Ecto neural progenitor cell (in vitro differentiated cells): ENCODE measurements around the gene DYNLL1.
"Not testable (repeated sequence)": the region's sequence is repeated elsewhere in the genome, so short reads cannot be mapped to it uniquely, and the experiment has no call there.

Experiments used
- DNase-seq: peaks from one replicate; pipeline ENCODE4 v3.0.0-alpha.2; 2018; ENCODE audit warnings: low spot score

The DYNLL1 gene

DNA sequence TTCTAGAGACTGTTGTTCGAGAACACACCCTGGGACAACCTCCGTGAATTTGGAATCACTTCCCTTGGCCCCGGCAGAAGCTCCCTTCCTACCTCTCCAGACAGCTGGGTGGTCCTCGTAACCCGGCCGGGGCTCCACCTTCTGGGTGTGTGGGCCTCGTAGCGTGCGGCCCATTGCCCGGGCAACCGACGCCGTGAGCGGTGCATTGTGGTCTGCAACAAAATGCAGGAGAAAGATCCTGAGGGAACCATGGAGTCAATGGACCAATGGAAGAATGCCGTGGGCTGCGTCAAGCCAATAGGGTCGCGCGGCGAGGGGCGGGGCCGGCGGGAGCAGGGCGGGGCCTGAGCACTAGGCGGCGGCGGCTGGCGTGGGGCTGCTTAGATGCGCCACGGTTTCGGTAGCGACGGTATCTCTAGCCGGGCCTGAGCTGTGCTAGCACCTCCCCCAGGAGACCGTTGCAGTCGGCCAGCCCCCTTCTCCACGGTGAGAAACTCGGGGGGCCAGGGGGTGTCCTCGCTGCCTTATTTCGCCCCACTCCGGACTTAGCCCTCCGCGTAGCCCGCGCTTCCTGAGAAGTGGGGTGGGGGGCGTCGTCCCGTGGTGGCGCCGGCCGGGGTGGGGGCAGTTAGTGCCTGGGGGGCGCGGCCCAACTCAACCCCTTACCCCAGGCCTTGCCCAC is at the start of gene DYNLL1:
Gene DYNLL1, plus strand, starts transcription at position 383 of the 682 bp plus-strand sequence. CDS start 309 bp downstream, outside the sequence.
- peak; percentile 100 for DNase-seq

DNA sequence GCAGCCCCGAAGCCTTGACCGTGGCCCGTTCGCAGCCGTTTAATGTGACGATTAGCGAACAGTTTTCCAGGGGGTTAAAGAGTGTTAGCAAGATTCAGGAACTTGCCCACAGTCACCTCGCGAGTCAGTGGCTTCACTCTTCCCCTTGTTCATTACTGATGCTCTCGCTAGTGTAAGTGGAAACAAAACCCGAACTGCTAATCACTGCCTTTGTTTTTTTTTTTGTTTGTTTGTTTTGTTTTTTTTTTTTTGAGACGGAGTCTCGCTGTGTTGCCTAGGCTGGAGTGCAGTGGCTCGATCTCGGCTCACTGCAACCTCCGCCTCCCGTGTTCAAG is 49.1 kb upstream of the DYNLL1 start:
- not testable (repeated sequence) for DNase-seq

DNA sequence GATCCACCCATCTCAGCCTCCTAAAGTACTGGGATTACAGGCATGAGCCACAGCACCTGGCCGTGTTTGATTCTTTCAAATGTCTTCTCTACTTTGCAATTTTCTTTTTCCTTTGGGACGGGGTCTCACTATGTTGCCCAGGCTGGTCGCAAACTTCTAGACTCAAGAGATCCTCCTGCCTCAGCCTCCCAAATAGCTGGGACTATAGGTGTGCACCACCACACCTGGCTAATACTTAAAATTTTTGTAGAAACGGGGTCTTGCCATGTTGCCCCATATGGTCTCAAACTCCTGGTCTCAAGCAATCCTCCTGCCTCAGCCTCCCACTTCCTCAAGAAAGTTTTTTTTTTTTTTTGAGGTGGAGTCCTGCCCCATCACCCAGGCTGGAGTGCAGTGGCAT is 47.9 kb upstream of the DYNLL1 start:
- DNase-seq = no peak

DNA sequence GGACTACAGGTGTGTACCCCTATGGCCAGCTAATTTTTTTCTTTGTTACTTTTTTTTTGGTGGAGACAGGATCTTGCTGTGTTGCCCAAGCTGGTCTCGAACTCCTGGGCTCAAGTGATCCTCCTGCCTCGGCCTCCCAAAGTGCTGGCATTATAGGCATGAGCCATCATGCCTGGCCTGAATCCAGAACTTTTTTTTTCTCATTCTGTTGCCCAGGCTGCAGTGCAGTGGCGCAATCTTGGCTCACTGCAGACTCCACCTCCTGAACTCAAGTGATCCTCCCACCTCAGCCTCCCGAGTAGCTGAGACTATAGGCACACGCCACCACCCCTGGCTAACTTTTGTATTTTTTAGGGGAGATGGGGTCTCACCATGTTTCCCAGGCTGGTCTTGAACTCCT is 43.4 kb upstream of the DYNLL1 start:
- DNase-seq = not testable (repeated sequence)

DNA sequence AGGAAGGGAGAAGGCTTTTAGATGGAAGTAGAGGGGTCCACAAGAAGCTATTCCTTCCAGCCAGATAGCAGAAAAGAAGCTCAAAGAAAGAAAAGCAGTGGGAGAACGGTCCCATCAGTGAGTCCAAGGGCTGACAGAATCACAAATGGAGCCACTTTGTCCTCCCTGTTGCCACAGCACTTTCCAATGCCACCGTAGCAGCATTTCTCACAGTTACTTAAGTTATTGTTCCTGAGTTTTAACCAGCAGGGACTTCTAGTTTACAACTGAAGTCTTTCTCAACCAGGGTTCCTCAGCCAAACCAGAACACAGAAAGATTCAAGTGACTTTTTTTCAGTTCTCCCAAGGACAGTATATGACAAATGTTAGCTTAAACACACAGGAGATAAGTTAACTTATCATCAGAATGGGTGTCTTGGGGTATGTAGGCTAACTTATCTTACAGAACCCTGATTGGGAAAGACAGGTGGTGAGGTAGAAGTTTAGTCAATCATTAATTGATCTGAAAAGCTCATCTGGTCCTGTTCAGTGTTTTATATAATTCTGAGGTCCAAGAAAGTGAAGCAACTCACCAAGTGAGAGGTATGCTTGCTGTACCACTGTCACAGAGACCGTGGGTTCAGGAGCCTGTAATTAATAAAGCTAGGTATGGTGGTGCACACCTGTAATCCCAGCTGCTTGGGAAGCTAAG is 42.7 kb upstream of the DYNLL1 start:
- no peak for DNase-seq

DNA sequence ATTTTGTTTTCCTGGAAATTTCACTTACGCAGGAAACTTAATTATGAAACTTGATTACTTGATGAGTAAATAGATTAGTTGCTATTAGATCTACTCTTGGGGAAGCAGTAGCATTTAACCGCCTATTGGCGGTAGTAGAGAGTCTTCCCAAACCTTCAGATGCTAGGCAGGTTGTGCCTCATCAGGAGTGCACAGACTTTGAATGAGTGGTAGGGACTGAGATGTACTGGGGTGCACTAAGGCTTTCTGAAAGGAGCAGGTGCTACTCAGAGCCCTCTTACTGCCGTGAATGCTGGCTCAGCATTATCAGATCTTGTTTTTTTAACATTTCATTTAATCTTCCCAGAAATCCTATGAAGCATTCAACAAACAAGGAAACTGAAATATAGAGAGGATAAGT is 41.9 kb upstream of the DYNLL1 start:
- DNase-seq = no peak

DNA sequence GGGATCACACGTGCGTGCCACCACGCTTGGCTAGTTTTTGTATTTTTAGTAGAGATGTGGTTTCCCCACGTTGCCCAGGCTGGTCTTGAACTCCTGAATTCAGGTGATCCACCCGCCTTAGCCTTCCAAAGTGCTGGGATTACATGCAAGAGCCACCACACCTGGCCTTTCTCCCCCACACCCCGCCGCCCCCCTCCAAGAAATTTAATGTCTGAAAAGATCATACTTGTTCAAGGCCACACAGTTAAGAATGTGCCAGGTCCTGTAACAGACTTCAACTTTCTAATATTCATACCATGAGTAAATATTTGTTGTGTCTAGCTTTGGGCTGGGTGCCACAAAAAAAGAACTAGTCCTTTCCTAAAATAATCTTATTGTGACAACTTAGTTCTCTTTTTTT is 40.6 kb upstream of the DYNLL1 start:
- DNase-seq = no peak

DNA sequence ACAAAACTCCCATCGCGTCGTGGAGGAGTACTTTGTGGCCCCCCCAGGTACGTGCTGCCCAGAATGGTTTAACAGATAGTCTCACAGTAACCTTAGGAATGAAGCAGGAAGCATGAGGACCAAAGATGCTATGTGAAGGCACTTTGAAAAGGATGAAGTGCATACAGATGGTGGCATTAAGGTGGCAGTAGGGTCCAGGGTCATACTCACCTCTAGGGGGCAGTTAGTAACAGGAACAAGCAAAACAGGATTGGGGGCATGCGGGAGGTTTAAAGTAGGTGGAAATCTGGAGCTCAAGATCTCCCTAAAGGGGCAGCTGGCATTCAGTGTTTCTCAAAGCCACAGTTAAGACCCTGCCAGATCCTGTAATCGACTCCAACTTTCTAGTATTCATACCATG is 38.8 kb upstream of the DYNLL1 start:
- DNase-seq = no peak

DNA sequence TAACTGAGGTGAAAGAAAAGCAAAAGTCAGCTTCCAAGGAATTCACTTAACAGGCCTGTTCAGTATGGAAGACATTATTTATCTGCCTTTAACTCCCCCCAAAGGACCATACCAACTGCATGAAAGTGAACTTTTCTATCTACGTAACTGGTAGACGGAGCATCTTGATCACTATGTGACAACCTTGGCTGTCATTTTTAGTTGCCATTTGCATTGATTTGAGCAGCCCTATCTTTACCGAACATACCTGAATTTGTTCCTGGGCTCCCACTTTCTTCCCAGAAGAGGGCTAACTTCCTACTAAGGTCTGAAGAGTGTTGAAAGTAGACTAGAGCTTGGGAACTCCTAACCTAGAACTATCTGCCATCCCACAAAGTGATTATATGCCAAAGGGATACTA is 35.8 kb upstream of the DYNLL1 start:
- no peak for DNase-seq

DNA sequence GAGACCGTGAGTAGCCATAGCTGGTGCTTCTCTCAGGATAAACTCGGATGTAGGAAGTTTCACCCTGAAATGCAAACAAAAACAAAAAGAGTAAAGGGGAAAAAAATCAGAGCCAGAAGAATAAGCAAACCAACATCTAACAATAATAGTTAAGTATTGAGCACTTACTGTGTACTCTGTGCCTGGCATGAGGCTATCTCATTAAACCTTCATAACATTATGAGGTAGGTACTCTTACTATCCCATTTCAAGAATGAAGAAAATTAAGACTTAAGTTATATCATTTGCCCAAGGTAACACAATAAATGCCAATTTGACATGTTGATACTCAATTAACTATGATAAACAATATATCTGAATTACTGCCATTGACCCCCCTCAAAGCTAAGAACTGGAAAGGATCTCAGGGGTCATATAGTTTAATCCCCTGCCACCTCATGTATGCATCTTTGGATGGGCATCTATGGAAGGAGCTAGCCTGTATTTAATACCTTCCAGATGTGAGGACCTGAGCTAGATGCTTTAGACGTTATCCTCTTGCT is 33.7 kb upstream of the DYNLL1 start:
- DNase-seq = no peak

DNA sequence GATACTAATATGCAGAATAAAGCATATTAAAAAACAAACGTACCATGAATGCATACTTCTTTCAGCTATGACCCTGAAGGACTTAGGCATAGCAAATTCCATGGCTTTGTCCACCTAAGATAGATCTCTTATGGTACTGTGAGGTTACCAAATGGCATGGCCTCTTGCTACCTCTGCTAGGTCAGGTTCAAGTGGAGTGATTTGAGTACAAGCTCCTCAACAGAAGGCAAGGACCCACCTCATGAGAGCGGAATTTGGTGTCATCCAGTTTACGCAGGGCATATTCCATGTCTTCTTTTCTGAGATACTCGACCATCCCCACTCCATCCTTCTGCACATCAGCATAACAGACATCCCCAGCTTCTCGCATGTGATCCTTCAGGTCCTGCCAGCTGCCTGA is 32.2 kb upstream of the DYNLL1 start:
- no peak for DNase-seq

DNA sequence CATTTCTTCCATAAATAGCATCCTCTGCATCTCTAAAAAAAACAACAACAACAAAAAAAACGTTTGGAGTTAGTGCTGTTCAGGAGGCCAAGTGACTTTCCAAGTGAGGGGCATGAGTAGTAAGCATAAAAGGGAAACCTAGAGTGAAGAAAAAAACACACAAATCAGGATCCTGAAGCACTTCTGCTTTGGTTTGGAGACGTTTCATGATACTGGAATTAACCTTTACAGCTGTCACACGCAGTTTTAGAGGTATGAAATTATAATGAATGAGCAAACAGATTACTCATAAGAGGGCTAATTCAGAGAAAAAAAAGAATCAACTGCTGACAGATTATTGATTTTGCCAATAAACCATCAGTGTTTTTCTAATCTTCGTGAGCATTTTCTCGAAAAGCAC is 30.2 kb upstream of the DYNLL1 start:
- DNase-seq = no peak

DNA sequence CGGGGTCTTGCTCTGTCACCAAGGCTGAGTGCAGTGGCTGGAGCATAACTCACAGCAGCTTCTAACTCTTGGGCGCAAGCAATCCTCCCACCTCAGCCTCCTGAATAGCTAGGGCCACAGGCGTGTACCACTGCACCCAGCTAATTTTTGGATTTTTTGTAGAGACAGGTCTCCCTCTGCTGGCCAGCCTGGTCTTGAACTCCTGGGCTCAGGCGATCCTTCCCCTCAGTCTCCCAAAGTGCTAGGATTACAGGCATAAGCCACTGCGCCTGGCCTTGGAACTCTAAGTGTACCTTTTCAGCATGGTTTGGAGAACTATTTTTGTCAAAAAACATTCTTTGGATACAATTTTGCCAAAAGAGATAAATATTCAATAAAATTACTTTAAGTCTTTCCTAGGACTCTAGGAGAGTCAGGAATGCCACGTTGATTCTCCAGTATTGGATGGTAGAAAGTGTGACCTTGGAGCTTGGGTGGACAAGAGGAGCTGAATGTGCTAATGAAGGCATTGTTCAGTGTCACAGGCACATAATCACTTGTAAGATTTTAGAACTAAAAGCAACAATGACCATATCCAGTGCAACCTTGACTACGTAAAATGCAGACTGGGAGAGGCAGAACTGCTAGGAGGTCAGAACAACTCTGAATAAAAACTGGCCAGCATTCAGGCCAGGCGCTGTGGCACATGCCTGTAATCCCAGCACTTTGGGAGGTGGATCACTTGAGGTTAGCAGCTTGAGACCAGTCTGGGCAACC is 29.2 kb upstream of the DYNLL1 start:
- peak; percentile 74 for DNase-seq

DNA sequence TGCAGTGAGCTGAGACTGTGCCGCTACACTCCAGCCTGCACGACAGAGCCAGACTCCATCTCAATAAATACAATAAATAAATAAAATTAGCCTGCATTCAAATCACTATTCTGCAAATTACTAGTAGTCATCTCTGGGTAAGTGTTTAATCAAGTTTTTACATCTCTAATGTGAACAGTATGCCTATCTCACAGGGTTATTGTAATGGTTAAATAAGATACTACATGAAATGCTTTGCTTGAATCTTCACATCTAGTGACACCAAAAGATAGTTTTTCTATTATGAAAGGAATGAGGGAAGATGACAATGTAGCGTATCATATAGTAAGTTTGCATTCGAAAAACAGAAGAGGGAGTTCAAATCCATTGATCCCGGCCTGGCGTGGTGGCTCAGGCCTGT is 28.5 kb upstream of the DYNLL1 start:
- no peak for DNase-seq

DNA sequence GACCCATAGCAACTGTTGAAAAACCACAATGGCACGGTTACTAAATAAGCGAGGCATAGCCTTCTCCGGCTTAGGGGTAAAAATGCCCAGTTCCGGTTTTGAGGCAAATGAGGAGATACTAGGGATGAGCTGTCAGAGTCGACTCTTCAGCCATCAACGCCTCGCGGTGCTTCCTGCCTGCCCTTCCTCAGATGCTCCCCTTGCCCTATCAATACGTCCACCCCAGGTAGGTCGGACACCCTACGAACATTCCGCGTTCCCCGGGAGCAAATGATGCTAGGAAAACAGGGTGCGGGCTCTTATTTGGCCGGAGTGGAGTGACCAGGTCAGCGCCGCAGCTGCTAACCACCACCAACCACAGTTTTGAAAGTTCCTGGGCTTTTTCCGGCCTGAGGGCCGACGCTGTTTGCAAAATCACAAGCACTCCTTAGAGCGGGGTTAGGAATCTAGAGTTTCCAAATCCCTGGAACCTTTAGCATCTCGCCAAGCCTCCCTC is 27.5 kb upstream of the DYNLL1 start:
- DNase-seq = peak; percentile 72

DNA sequence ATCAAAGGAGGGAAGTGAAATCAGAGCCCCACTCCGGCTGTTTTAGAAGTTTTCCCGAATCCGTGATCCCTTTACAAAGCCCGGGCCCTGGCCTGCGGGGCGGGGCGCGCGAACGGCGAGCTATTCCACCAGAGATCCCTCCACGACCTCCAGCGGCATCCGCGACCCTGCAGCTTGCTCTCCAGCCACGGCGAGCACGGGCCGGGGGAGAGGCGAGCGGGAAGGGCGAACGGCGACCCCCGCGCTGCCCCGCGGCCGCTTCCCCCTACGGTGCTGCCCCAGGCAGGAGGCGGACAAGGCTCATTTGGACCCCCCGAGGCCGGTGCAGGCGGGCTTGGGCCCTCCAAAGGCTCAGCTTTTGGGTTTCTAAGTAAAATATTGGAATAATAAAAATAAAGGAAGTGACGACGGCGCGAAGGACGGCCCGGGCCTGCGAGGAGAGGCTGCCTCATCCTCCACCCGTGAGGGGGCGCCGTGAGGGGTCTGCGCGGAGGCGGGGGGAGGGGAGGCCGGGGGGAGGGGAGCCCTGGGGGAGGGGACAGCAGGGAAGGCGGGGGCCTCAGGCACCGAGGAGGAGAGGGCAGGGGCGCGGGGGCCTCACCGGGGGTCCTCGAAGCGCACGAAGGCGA is 27.0 kb upstream of the DYNLL1 start:
- no peak for DNase-seq

DNA sequence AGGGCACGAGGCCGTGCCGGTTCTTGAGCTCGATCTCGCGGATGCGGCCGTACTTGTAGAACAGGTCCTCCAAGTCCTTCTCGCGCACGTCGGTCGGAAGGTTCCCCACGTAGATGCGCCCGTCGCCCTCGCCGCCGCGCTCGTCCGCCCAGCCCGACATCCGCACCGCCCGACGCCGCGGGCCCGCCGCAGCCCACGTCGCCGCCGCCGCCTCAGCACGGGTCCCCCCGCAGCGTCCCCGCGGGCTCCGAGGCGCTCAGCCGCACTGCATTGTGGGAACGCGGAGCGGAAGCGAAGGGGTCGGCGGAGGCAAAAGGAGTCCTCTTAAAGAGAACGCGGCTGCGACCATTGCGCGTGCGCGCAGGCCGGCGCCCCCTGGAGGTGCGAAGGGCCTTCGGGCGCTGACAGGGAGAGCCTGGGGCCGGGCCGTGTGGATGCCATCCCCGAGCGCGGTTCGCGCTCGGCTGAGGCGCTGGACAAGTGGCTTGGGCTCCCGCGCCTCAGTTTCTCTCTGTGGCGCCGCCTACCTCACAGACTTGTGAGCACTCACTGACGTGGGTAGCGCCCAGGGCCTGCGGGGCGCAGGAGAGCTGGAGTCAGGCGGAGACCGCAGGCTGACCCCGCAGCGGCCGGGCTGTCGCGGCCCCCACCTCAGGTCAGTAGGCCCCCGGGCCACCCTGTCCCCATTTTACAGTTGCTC is 26.3 kb upstream of the DYNLL1 start, which contains the start of gene SRSF9:
Gene SRSF9, minus strand, starts transcription at position 299 of the 700 bp plus-strand sequence. Its CDS starts 139 bp downstream, at position 160.
- peak; percentile 100 for DNase-seq

DNA sequence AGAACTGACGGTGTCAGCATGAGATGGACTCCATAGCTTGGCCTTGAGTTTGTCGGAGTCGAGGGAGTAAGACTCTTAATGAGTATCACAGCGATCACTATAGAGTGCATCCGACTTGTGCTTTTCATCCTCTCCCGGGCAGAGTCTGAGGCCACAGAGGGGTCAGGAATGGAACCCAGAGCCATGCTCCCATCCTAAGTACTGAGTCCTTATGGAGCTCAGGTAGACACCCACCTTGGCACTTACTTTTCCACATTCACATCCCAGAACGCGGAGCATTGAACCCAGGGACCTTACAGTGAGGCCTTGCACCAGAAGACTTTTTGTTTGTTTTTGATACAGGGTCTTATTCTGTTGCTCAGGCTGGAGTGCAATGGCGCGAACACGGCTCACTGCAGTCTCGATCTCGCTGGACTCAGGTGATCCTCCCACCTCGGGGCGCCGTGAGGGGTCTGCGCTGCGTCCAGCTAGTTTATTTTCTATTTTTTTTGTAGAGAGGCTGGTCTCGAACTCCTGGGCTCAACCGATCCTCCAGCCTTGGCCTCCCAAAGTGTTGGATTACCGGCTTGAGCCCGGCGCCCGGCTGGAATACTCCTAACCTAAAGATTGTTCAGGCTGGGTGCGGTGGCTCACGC is 25.6 kb upstream of the DYNLL1 start:
- no peak for DNase-seq

DNA sequence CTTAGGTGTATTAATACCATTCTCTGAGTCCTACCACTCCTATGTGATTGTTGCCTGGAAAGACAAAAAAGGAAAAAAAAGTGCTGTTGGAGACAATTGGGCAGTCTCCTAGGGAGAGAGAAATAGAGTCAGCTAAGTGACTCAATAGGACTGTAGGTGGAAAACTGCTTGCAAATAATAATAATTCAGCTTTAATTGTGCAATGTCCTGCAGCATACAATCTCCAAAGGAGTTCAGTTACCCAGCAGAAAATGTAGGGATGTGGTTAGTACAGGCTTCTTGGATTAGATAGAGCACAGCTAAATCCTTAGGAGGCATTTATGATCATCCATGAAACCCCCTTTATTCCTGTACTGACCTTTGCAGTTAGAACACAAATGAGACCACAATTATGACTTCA is 23.4 kb upstream of the DYNLL1 start:
- no peak for DNase-seq

DNA sequence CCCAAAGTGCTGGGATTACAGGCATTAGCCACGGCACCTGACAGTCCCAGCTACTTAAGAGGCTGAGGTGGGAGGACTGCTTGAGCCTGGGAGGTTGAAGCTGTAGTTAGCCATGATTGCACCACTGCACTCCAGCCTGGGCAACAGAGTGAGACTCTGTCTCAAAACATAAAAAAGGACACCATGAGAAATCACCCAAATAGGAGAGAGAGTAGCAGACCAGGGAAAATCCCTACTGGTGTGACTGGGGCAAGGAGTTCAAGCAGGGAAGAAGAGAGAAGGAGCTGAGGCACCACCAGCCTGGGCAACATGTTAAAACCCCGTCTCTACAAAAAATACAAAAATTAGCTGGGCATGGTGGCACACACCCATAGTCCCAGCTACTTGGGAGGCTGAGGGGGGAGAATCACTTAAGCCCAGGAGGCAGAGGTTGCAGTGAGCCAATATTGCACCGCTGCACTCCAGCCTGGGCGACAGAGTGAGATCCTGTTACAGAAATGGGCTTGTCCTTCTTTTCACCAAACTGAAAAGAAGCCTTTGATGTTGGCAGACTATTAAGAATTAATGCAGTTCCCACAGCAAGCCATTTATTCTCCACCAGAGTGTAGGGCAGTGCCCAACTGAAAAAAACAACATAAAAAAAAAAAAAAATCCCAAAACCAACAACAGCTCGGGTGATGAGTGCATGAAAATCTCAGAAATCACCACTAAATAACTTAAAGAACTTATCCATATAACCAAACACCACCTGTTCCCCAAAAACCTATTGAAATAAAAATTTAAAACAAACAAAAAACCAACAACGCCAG is 21.9 kb upstream of the DYNLL1 start:
- DNase-seq = no peak
